CD4-positive, alpha-beta T cell treated with Interleukin-12 subunit alpha and Interleukin-12 subunit beta, for 1 hour (primary cell): ENCODE results near the gene DYNC1I1.

ENCODE experiments used
- DNase-seq: peaks from one replicate; pipeline ENCODE4 v3.0.0-alpha.2; 2020

The DYNC1I1 gene

GRCh38 chr7:95976369-95977060 is 204.2 kb downstream of the DYNC1I1 start:
- DNase-seq: no peak

GRCh38 chr7:95977994-95978393 is 205.6 kb downstream of the DYNC1I1 start:
- no peak for DNase-seq

- DNase-seq: no peak
Measured at GRCh38 chr7:95980167-95980566, 207.8 kb downstream of the DYNC1I1 start.

- no peak for DNase-seq
Measured at GRCh38 chr7:95980706-95981105, 208.4 kb downstream of the DYNC1I1 start.

- no peak for DNase-seq
Measured at GRCh38 chr7:95986178-95986764, 213.9 kb downstream of the DYNC1I1 start.

GRCh38 chr7:95989301-95989700 is 216.9 kb downstream of the DYNC1I1 start:
- DNase-seq: no peak

- DNase-seq: no peak
Measured at GRCh38 chr7:95993380-95993779, 221.0 kb downstream of the DYNC1I1 start.

GRCh38 chr7:95996174-95996573 is 223.8 kb downstream of the DYNC1I1 start:
- DNase-seq: no peak

GRCh38 chr7:95996886-95997285 is 224.5 kb downstream of the DYNC1I1 start:
- no peak for DNase-seq

- no peak for DNase-seq
Measured at GRCh38 chr7:95997632-95998031, 225.3 kb downstream of the DYNC1I1 start.

GRCh38 chr7:95999481-95999880 is 227.1 kb downstream of the DYNC1I1 start:
- no peak for DNase-seq

- DNase-seq: no peak
Measured at GRCh38 chr7:96004578-96004977, 232.2 kb downstream of the DYNC1I1 start.

- no peak for DNase-seq
Measured at GRCh38 chr7:96005271-96005670, 232.9 kb downstream of the DYNC1I1 start.

GRCh38 chr7:96009148-96009547 is 236.8 kb downstream of the DYNC1I1 start:
- DNase-seq: no peak

- no peak for DNase-seq
Measured at GRCh38 chr7:96013836-96014235, 241.5 kb downstream of the DYNC1I1 start.

GRCh38 chr7:96014617-96015016 is 242.3 kb downstream of the DYNC1I1 start:
- DNase-seq: no peak

- DNase-seq: no peak
Measured at GRCh38 chr7:96016056-96016586, 243.8 kb downstream of the DYNC1I1 start.

GRCh38 chr7:96016735-96017134 is 244.4 kb downstream of the DYNC1I1 start:
- DNase-seq: no peak

- DNase-seq: no peak
Measured at GRCh38 chr7:96017877-96018276, 245.5 kb downstream of the DYNC1I1 start.

GRCh38 chr7:96021568-96021967 is 249.2 kb downstream of the DYNC1I1 start:
- DNase-seq: no peak

GRCh38 chr7:96023387-96023786 is 251.0 kb downstream of the DYNC1I1 start:
- DNase-seq: no peak

- DNase-seq: no peak
Measured at GRCh38 chr7:96026010-96026409, 253.7 kb downstream of the DYNC1I1 start.

GRCh38 chr7:96026611-96027010 is 254.3 kb downstream of the DYNC1I1 start:
- no peak for DNase-seq

GRCh38 chr7:96028729-96029128 is 256.4 kb downstream of the DYNC1I1 start:
- no peak for DNase-seq
